ENCODE measurements around the gene DYDC2.

Gene DYDC2

GRCh38 chr10:80371467-80371866 is 14.9 kb downstream of the DYDC2 start:
- no peak for DNase-seq (ENCODE audit: low read depth in 2 of 2)

GRCh38 chr10:80372675-80373074 is 16.1 kb downstream of the DYDC2 start:
- no peak for DNase-seq (ENCODE audit: low read depth in 2 of 2)

- DNase-seq (ENCODE audit: low read depth in 2 of 2): no peak
Measured at GRCh38 chr10:80373502-80373901, 16.9 kb downstream of the DYDC2 start.

- DNase-seq (ENCODE audit: low read depth in 2 of 2): no peak
Measured at GRCh38 chr10:80379701-80380100, 23.1 kb downstream of the DYDC2 start.

- no peak for DNase-seq (ENCODE audit: low read depth in 2 of 2)
Measured at GRCh38 chr10:80380185-80380584, 23.6 kb downstream of the DYDC2 start.

GRCh38 chr10:80382989-80383388 is 26.4 kb downstream of the DYDC2 start:
- peak in 1 of 2 donors; percentile 16 for DNase-seq (ENCODE audit: low read depth in 2 of 2)

GRCh38 chr10:80390740-80391139 is 34.2 kb downstream of the DYDC2 start:
- no peak for DNase-seq (ENCODE audit: low read depth in 2 of 2)

- DNase-seq (ENCODE audit: low read depth in 2 of 2): no peak
Measured at GRCh38 chr10:80392250-80392649, 35.7 kb downstream of the DYDC2 start.

GRCh38 chr10:80394358-80394916 is 37.9 kb downstream of the DYDC2 start:
- no peak for DNase-seq (ENCODE audit: low read depth in 2 of 2)

- no peak for DNase-seq (ENCODE audit: low read depth in 2 of 2)
Measured at GRCh38 chr10:80397014-80397413, 40.4 kb downstream of the DYDC2 start.

GRCh38 chr10:80400136-80400804 is 43.7 kb downstream of the DYDC2 start:
- DNase-seq (ENCODE audit: low read depth in 2 of 2): no peak

GRCh38 chr10:80405035-80405434 is 48.5 kb downstream of the DYDC2 start:
- no peak for DNase-seq (ENCODE audit: low read depth in 2 of 2)

GRCh38 chr10:80405626-80406025 is 49.0 kb downstream of the DYDC2 start:
- DNase-seq (ENCODE audit: low read depth in 2 of 2): no peak

GRCh38 chr10:80406204-80406603 is 49.6 kb downstream of the DYDC2 start:
- no peak for DNase-seq (ENCODE audit: low read depth in 2 of 2)

- DNase-seq (ENCODE audit: low read depth in 2 of 2): peak; percentile 51 to 55
Measured at GRCh38 chr10:80407812-80408241, 51.2 kb downstream of the DYDC2 start.

GRCh38 chr10:80408242-80409101 is 51.9 kb downstream of the DYDC2 start, which contains the start of gene PRXL2A:
TSS of gene PRXL2A (plus strand) at chr10:80408551. CDS start at chr10:80420468, 11,917 bp downstream.
- DNase-seq (ENCODE audit: low read depth in 2 of 2): peak; percentile 58 to 77

- no peak for DNase-seq (ENCODE audit: low read depth in 2 of 2)
Measured at GRCh38 chr10:80409121-80409520, 52.5 kb downstream of the DYDC2 start.

- no peak for DNase-seq (ENCODE audit: low read depth in 2 of 2)
Measured at GRCh38 chr10:80410122-80410521, 53.5 kb downstream of the DYDC2 start.

GRCh38 chr10:80410578-80411145 is 54.1 kb downstream of the DYDC2 start:
- DNase-seq (ENCODE audit: low read depth in 2 of 2): no peak

GRCh38 chr10:80411267-80411668 is 54.7 kb downstream of the DYDC2 start:
- no peak for DNase-seq (ENCODE audit: low read depth in 2 of 2)

GRCh38 chr10:80411681-80412220 is 55.2 kb downstream of the DYDC2 start:
- no peak for DNase-seq (ENCODE audit: low read depth in 2 of 2)

- DNase-seq (ENCODE audit: low read depth in 2 of 2): no peak
Measured at GRCh38 chr10:80412486-80412885, 55.9 kb downstream of the DYDC2 start.

Measured in stimulated activated CD8-positive, alpha-beta memory T cell treated with anti-CD3 and anti-CD28 coated beads, Interleukin-7, amount 100 ng/mL, for 4 hours (primary cell).